HL-60 (cell line): ENCODE data around the gene CUL5.

ENCODE experiments used
- CTCF ChIP-seq: IDR thresholded peaks from one replicate; pipeline ENCODE4 v1.5.1; 2011; ENCODE audit warnings: low read length, control low read depth, inconsistent platforms; ENCODE audit not compliant: insufficient read depth
- REST ChIP-seq: IDR thresholded peaks from 2 replicates; pipeline ENCODE4 v1.6.1; 2012; ENCODE audit warnings: low read depth; ENCODE audit not compliant: insufficient replicate concordance

GRCh38 chr11:108085672-108086071 is 77.0 kb downstream of the CUL5 start:
- TF ChIP-seq CTCF = no peak
- no peak for TF ChIP-seq REST
